GM10266 (cell line): ENCODE results near the gene S100A14.

ENCODE experiments used
- DNase-seq: peaks from one replicate; pipeline ENCODE4 v3.0.0; 2012; ENCODE audit errors: extremely low spot score
- TF ChIP-seq, protein P1 (sequence below): IDR thresholded peaks from 2 replicates; pipeline ENCODE4 v1.5.1; 2012; ENCODE audit warnings: mild to moderate bottlenecking, low read depth; ENCODE audit not compliant: control insufficient read depth, insufficient read depth; ENCODE audit errors: missing control alignments

The S100A14 gene

DNA sequence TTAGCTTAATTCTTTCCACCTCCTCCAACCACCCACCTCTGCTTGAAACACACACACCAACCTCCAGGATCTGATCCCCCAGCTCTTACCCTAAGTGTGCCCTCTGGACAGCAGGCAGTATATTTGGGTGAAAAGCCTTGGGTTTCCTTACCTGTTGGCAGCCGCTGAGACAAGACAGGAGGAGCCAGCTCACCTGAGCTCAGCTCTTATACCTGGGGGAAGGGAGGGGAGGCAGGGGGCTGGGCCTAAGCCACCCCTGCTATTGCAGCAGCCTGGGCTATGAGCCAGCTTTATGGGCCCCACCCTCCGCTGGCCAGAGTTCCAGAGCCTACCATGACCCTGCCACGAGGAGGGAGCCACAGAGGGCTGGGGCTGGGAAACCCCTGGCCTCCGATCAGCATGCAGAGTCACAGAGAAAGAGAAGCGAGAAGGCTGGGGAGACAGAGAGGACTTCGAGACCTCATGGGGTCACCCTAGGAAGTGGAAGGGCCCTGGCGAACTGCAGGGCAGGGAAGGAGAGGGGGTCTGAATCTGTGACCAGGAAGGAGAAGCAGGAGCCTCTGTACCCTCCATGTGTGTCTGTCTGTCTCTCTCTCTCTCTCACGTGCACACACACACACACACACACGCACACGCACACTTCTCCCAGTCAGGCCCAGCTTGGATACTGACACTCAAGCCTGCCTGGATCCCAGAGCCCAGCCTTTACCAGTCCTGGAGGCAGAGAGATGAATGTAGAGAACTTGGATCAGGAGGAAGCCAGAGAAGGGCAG, at the start of gene S100A14:
TSS of gene S100A14 (minus strand) at position 182 of the 773 bp plus-strand sequence. CDS start 467 bp downstream, outside the sequence.
- no peak for DNase-seq
- TF ChIP-seq, protein P1, sequence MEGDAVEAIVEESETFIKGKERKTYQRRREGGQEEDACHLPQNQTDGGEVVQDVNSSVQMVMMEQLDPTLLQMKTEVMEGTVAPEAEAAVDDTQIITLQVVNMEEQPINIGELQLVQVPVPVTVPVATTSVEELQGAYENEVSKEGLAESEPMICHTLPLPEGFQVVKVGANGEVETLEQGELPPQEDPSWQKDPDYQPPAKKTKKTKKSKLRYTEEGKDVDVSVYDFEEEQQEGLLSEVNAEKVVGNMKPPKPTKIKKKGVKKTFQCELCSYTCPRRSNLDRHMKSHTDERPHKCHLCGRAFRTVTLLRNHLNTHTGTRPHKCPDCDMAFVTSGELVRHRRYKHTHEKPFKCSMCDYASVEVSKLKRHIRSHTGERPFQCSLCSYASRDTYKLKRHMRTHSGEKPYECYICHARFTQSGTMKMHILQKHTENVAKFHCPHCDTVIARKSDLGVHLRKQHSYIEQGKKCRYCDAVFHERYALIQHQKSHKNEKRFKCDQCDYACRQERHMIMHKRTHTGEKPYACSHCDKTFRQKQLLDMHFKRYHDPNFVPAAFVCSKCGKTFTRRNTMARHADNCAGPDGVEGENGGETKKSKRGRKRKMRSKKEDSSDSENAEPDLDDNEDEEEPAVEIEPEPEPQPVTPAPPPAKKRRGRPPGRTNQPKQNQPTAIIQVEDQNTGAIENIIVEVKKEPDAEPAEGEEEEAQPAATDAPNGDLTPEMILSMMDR, result no peak

DNA sequence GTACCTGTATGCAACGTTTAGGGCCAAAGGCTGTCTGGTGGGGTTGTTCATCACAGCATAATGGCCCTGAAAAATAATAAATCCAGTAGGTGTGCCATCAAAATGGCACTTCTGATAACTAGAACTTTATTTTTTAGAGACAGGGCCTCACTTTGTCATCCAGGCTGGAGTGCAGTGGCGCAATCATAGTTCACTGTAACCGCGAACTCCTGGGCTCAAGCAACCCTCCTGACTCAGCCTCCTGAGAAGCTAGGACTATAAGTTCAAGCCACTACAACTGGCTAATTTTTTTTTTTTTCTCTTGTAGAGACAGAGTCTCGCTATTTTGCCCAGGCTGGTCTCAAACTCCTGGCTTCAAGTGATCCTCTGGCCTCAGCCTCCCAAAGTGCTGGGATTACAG, 47.1 kb upstream of the S100A14 start:
- TF ChIP-seq, protein P1, result no peak
- DNase-seq, result no peak

DNA sequence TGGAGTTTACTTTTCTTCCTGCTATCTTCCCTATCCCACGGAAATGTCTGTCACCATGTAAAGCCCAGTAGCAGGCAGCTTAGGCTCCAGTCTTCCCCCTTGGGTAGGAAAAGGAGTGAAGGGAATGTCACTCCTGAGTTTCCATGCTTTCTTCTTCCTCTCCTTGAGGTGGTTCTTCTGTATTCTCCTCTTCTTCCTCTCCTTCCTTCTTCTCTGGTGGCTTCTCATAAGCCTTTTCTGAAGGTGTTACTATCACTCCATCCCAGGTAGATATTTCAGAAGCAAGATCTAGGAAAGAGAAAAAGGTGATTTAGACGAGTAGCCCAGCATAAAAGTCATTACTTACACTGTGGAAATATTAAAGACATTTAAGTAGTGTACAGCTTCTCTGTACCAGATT, 46.1 kb upstream of the S100A14 start:
- no peak for DNase-seq
- TF ChIP-seq, protein P1, result no peak

DNA sequence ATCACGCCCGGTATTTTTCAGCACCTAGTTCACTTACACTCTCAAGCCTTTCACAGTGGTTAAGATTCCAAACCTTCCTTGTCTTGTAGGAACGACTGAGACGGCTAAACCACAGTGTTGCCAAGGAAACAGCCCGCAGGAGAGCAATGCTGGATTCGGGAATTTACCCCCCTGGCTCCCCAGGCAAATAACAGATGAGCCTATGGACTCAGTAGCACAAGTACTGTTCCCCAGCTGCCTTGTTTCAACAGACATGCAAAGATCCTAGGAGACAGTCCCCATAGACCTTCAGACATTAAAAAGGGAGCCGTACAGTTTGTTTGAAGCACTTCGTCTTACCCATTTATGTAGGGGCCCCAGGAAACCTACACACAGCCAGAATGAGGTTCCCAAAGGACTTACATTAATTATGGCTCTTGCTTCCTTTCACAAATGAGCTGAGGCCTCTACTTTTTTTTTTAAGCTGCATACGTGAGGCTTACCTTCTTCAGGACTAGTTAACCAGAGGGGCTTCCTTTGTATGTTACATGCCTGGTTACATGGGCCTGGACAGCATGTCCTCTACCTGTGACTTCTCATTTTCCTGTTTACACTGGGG, 45.1 kb upstream of the S100A14 start:
- TF ChIP-seq, protein P1, result no peak
- DNase-seq, result no peak

DNA sequence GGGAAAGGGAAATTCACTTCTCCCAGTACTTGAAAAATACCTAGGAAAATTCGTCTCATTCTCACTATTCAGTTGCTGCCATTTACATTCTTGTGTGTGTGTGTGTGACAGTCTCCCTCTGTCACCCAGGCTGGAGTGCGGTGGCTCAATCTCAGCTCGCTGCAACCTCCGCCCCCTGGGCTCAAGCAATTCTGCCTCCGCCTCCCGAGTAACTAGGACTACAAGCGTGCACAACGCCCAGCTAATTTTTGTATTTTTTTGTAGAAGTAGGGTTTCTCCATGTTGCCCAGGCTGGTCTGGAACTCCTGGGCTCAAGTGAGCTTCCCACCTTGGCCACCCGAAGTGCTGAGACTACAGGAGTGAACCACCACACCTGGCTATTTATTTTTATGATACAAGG, 43.5 kb upstream of the S100A14 start:
- no peak for DNase-seq

DNA sequence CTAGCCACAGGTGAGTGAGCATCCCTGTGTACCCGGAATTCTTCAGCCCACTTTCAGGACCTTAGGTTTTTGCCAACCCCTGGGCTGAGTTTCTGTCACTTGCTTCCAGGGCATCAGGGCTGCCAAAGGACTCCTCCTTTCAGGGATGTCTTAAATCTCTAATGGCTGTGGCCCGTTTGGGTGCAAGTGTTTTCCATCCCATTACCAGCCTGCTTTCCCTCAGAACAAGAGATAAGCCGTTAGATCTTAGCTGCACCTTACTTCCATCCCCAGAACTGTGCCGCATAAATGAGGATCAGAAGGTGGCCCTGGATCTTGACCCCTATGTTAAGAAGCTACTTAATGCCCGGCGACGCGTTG, 43.0 kb upstream of the S100A14 start:
- TF ChIP-seq, protein P1, result no peak
- no peak for DNase-seq

More for the DNA sequence above, 43.5 kb upstream of the S100A14 start:
- TF ChIP-seq, protein P1, result no peak
